Measurements from ENCODE around the gene ATP5PD.

ATP5PD gene

GRCh38 chr17:75004371-75004770, 42.4 kb downstream of the ATP5PD start:
- Histone ChIP-seq H3K4me1 (ENCODE audit: control insufficient read depth, insufficient read depth, low read length, poor library complexity, severe bottlenecking) (no peaks in the 10 kb centered on the region), H3K4me3 (ENCODE audit: extremely low read depth, insufficient read depth, low read length, poor library complexity, severe bottlenecking) (no peak overlapping the region), H3K36me3 (ENCODE audit: control insufficient read depth, insufficient read depth, low read length) (peaks cover 58% of the 10 kb centered on the region), H3K9me3 (ENCODE audit: control insufficient read depth, low read length) (no peaks in the 10 kb centered on the region), H3K27ac (ENCODE audit: low read depth, low read length, severe bottlenecking) (no peak overlapping the region)
- WGBS, 2 experiments (ENCODE audit: insufficient coverage in 2 of 2), result 95 to 100% methylated on average over 1 to 2 of the region's 3 CpGs

- H3K4me1 ChIP-seq (ENCODE audit: control insufficient read depth, insufficient read depth, low read length, poor library complexity, severe bottlenecking), result no peaks in the 10 kb centered on the region
- H3K36me3 ChIP-seq (ENCODE audit: control insufficient read depth, insufficient read depth, low read length), result peaks cover 62% of the 10 kb centered on the region
- 95 to 96% methylated on average over 14 to 17 of the region's 19 CpGs for WGBS, 2 experiments (ENCODE audit: insufficient coverage in 2 of 2)
- H3K27ac ChIP-seq (ENCODE audit: low read depth, low read length, severe bottlenecking), result no peak overlapping the region
- no peaks in the 10 kb centered on the region for H3K9me3 ChIP-seq (ENCODE audit: control insufficient read depth, low read length)
- no peak overlapping the region for H3K4me3 ChIP-seq (ENCODE audit: extremely low read depth, insufficient read depth, low read length, poor library complexity, severe bottlenecking)
Measured at GRCh38 chr17:75003957-75004355, 42.8 kb downstream of the ATP5PD start.

- Histone ChIP-seq H3K36me3 (ENCODE audit: control insufficient read depth, insufficient read depth, low read length) (peaks cover 63% of the 10 kb centered on the region), H3K4me1 (ENCODE audit: control insufficient read depth, insufficient read depth, low read length, poor library complexity, severe bottlenecking) (peaks cover 6% of the 10 kb centered on the region), H3K4me3 (ENCODE audit: extremely low read depth, insufficient read depth, low read length, poor library complexity, severe bottlenecking) (no peak overlapping the region), H3K9me3 (ENCODE audit: control insufficient read depth, low read length) (no peaks in the 10 kb centered on the region), H3K27ac (ENCODE audit: low read depth, low read length, severe bottlenecking) (no peak overlapping the region)
- 94 to 95% methylated on average over 56 to 69 of the region's 76 CpGs for WGBS, 2 experiments (ENCODE audit: insufficient coverage in 2 of 2)
Measured at GRCh38 chr17:75003070-75003956, 43.5 kb downstream of the ATP5PD start.

- WGBS, 2 experiments (ENCODE audit: insufficient coverage in 2 of 2), result 94 to 100% methylated on average over 8 to 9 of the region's 15 CpGs
- peaks cover 7% of the 10 kb centered on the region for H3K4me1 ChIP-seq (ENCODE audit: control insufficient read depth, insufficient read depth, low read length, poor library complexity, severe bottlenecking)
- H3K36me3 ChIP-seq (ENCODE audit: control insufficient read depth, insufficient read depth, low read length), result peaks cover 63% of the 10 kb centered on the region
- no peak overlapping the region for H3K27ac ChIP-seq (ENCODE audit: low read depth, low read length, severe bottlenecking)
- H3K9me3 ChIP-seq (ENCODE audit: control insufficient read depth, low read length), result no peaks in the 10 kb centered on the region
- H3K4me3 ChIP-seq (ENCODE audit: extremely low read depth, insufficient read depth, low read length, poor library complexity, severe bottlenecking), result no peak overlapping the region
Measured at GRCh38 chr17:75001915-75002843, 44.6 kb downstream of the ATP5PD start.

- peaks cover 63% of the 10 kb centered on the region for H3K36me3 ChIP-seq (ENCODE audit: control insufficient read depth, insufficient read depth, low read length)
Measured at GRCh38 chr17:74999523-74999922, 47.2 kb downstream of the ATP5PD start.

GRCh38 chr17:74998783-74999182, 48.0 kb downstream of the ATP5PD start:
- Histone ChIP-seq H3K4me3 (ENCODE audit: extremely low read depth, insufficient read depth, low read length, poor library complexity, severe bottlenecking) (no peak overlapping the region), H3K4me1 (ENCODE audit: control insufficient read depth, insufficient read depth, low read length, poor library complexity, severe bottlenecking) (peaks cover 7% of the 10 kb centered on the region), H3K36me3 (ENCODE audit: control insufficient read depth, insufficient read depth, low read length) (peaks cover 63% of the 10 kb centered on the region), H3K27ac (ENCODE audit: low read depth, low read length, severe bottlenecking) (peak overlapping the region; percentile 29), H3K9me3 (ENCODE audit: control insufficient read depth, low read length) (no peaks in the 10 kb centered on the region)
- WGBS, 2 experiments (ENCODE audit: insufficient coverage in 2 of 2), result 93 to 97% methylated on average over 5 of the region's 6 CpGs

More at GRCh38 chr17:74999523-74999922, 47.2 kb downstream of the ATP5PD start:
- 94% methylated on average over 4 of the region's 4 CpGs for WGBS, 2 experiments (ENCODE audit: insufficient coverage in 2 of 2)
- Histone ChIP-seq H3K9me3 (ENCODE audit: control insufficient read depth, low read length) (no peaks in the 10 kb centered on the region), H3K27ac (ENCODE audit: low read depth, low read length, severe bottlenecking) (no peak overlapping the region), H3K4me3 (ENCODE audit: extremely low read depth, insufficient read depth, low read length, poor library complexity, severe bottlenecking) (no peak overlapping the region), H3K4me1 (ENCODE audit: control insufficient read depth, insufficient read depth, low read length, poor library complexity, severe bottlenecking) (peaks cover 7% of the 10 kb centered on the region)

- H3K27ac ChIP-seq (ENCODE audit: low read depth, low read length, severe bottlenecking), result no peak overlapping the region
- 95% methylated on average over 3 of the region's 5 CpGs; no CpG with 5 or more reads in 1 of the 2 experiments for WGBS, 2 experiments (ENCODE audit: insufficient coverage in 2 of 2)
- peaks cover 7% of the 10 kb centered on the region for H3K4me1 ChIP-seq (ENCODE audit: control insufficient read depth, insufficient read depth, low read length, poor library complexity, severe bottlenecking)
- H3K36me3 ChIP-seq (ENCODE audit: control insufficient read depth, insufficient read depth, low read length), result peaks cover 57% of the 10 kb centered on the region
- no peaks in the 10 kb centered on the region for H3K9me3 ChIP-seq (ENCODE audit: control insufficient read depth, low read length)
- H3K4me3 ChIP-seq (ENCODE audit: extremely low read depth, insufficient read depth, low read length, poor library complexity, severe bottlenecking), result no peak overlapping the region
Measured at GRCh38 chr17:74995847-74996246, 50.9 kb downstream of the ATP5PD start.

GRCh38 chr17:74994440-74994839, 52.3 kb downstream of the ATP5PD start:
- H3K4me1 ChIP-seq (ENCODE audit: control insufficient read depth, insufficient read depth, low read length, poor library complexity, severe bottlenecking), result peaks cover 7% of the 10 kb centered on the region
- H3K4me3 ChIP-seq (ENCODE audit: extremely low read depth, insufficient read depth, low read length, poor library complexity, severe bottlenecking), result no peak overlapping the region
- WGBS, 2 experiments (ENCODE audit: insufficient coverage in 2 of 2), result 69 to 100% methylated on average over 2 to 4 of the region's 7 CpGs
- H3K36me3 ChIP-seq (ENCODE audit: control insufficient read depth, insufficient read depth, low read length), result peaks cover 62% of the 10 kb centered on the region
- H3K9me3 ChIP-seq (ENCODE audit: control insufficient read depth, low read length), result no peaks in the 10 kb centered on the region
- H3K27ac ChIP-seq (ENCODE audit: low read depth, low read length, severe bottlenecking), result no peak overlapping the region

GRCh38 chr17:74992223-74992622, 54.5 kb downstream of the ATP5PD start:
- 82 to 89% methylated on average over 2 of the region's 2 CpGs for WGBS, 2 experiments (ENCODE audit: insufficient coverage in 2 of 2)
- Histone ChIP-seq H3K4me1 (ENCODE audit: control insufficient read depth, insufficient read depth, low read length, poor library complexity, severe bottlenecking) (peaks cover 3% of the 10 kb centered on the region), H3K36me3 (ENCODE audit: control insufficient read depth, insufficient read depth, low read length) (peaks cover 56% of the 10 kb centered on the region), H3K9me3 (ENCODE audit: control insufficient read depth, low read length) (no peaks in the 10 kb centered on the region), H3K4me3 (ENCODE audit: extremely low read depth, insufficient read depth, low read length, poor library complexity, severe bottlenecking) (no peak overlapping the region), H3K27ac (ENCODE audit: low read depth, low read length, severe bottlenecking) (no peak overlapping the region)

- 97 to 98% methylated on average over 6 to 7 of the region's 10 CpGs for WGBS, 2 experiments (ENCODE audit: insufficient coverage in 2 of 2)
- Histone ChIP-seq H3K9me3 (ENCODE audit: control insufficient read depth, low read length) (no peaks in the 10 kb centered on the region), H3K4me1 (ENCODE audit: control insufficient read depth, insufficient read depth, low read length, poor library complexity, severe bottlenecking) (peaks cover 3% of the 10 kb centered on the region), H3K4me3 (ENCODE audit: extremely low read depth, insufficient read depth, low read length, poor library complexity, severe bottlenecking) (no peak overlapping the region), H3K36me3 (ENCODE audit: control insufficient read depth, insufficient read depth, low read length) (peaks cover 48% of the 10 kb centered on the region), H3K27ac (ENCODE audit: low read depth, low read length, severe bottlenecking) (no peak overlapping the region)
Measured at GRCh38 chr17:74990581-74991105, 56.1 kb downstream of the ATP5PD start.

Measured in mesodermal cell (in vitro differentiated cells).